NT2/D1 (cell line): ENCODE data around the gene WNT3A.

Experiments
- DNase-seq: peaks from one replicate; pipeline ENCODE4 v3.0.0-alpha.2; 2011; ENCODE audit warnings: low read depth, low spot score
- H3K27me3 ChIP-seq: 2 replicates; pipeline ENCODE4 v1.6.0; 2011; ENCODE audit warnings: mild to moderate bottlenecking; ENCODE audit not compliant: insufficient read length, insufficient read depth
- H3K36me3 ChIP-seq: 2 replicates; pipeline ENCODE4 v1.6.1; 2011; ENCODE audit warnings: mild to moderate bottlenecking, low read length, mixed read lengths; ENCODE audit not compliant: insufficient read depth, insufficient read length
- H3K4me1 ChIP-seq: 2 replicates; pipeline ENCODE4 v1.5.1; 2011; ENCODE audit not compliant: insufficient read depth, insufficient read length
- H3K4me3 ChIP-seq: 2 replicates; pipeline ENCODE4 v1.5.1; 2011; ENCODE audit warnings: low read depth; ENCODE audit not compliant: insufficient read length
- H3K9ac ChIP-seq: 2 replicates; pipeline ENCODE4 v1.6.0; 2011; ENCODE audit warnings: low read depth; ENCODE audit not compliant: insufficient read length
- H3K9me3 ChIP-seq: 2 replicates; pipeline ENCODE4 v1.5.1; 2011; ENCODE audit warnings: mild to moderate bottlenecking, low read length; ENCODE audit not compliant: insufficient read depth
- SUZ12 ChIP-seq: IDR thresholded peaks from 2 replicates; pipeline ENCODE4 v1.6.1; 2011; ENCODE audit not compliant: insufficient read length, insufficient read depth; ENCODE audit errors: extremely low read depth
- YY1 ChIP-seq: IDR thresholded peaks from 2 replicates; pipeline ENCODE4 v1.6.1; 2011; ENCODE audit not compliant: insufficient read length, insufficient read depth
- ZNF274 ChIP-seq: IDR thresholded peaks from 2 replicates; pipeline ENCODE4 v1.6.1; 2011; ENCODE audit warnings: mild to moderate bottlenecking, low read depth, low read length

Gene WNT3A

GRCh38 chr1:228070173-228070572, 63.4 kb downstream of the WNT3A start:
- no peaks in the 10 kb centered on the region for H3K9me3 ChIP-seq
- no peak overlapping the region for H3K9ac ChIP-seq
- no peak overlapping the region for H3K4me3 ChIP-seq
- H3K36me3 ChIP-seq: no peaks in the 10 kb centered on the region
- peaks cover 23% of the 10 kb centered on the region for H3K4me1 ChIP-seq
- no peak for DNase-seq
- no peak for TF ChIP-seq ZNF274
- TF ChIP-seq YY1: no peak
- TF ChIP-seq SUZ12: no peak
- peaks cover 70% of the 10 kb centered on the region for H3K27me3 ChIP-seq

- H3K9ac ChIP-seq: no peak overlapping the region
- H3K36me3 ChIP-seq: no peaks in the 10 kb centered on the region
- TF ChIP-seq SUZ12: no peak
- no peaks in the 10 kb centered on the region for H3K9me3 ChIP-seq
- H3K4me3 ChIP-seq: no peak overlapping the region
- peaks cover 24% of the 10 kb centered on the region for H3K4me1 ChIP-seq
- DNase-seq: no peak
- peaks cover 66% of the 10 kb centered on the region for H3K27me3 ChIP-seq
Measured at GRCh38 chr1:228070851-228071250, 64.1 kb downstream of the WNT3A start.

- no peak for DNase-seq
- no peaks in the 10 kb centered on the region for H3K36me3 ChIP-seq
- no peak for TF ChIP-seq YY1
- TF ChIP-seq SUZ12: no peak
- TF ChIP-seq ZNF274: no peak
- H3K4me3 ChIP-seq: no peak overlapping the region
- H3K9ac ChIP-seq: no peak overlapping the region
- H3K4me1 ChIP-seq: peaks cover 16% of the 10 kb centered on the region
- H3K27me3 ChIP-seq: peaks cover 57% of the 10 kb centered on the region
- H3K9me3 ChIP-seq: no peaks in the 10 kb centered on the region
Measured at GRCh38 chr1:228071839-228072657, 65.2 kb downstream of the WNT3A start.

GRCh38 chr1:228072658-228073043, 65.9 kb downstream of the WNT3A start:
- Histone ChIP-seq H3K9me3 (no peaks in the 10 kb centered on the region), H3K36me3 (no peaks in the 10 kb centered on the region), H3K4me1 (peaks cover 16% of the 10 kb centered on the region), H3K9ac (no peak overlapping the region), H3K4me3 (no peak overlapping the region), H3K27me3 (peaks cover 51% of the 10 kb centered on the region)
- TF ChIP-seq YY1 (no peak), ZNF274 (no peak), SUZ12 (no peak)
- no peak for DNase-seq

GRCh38 chr1:228073061-228073856, 66.5 kb downstream of the WNT3A start:
- H3K27me3 ChIP-seq: peaks cover 45% of the 10 kb centered on the region

GRCh38 chr1:228073857-228074545, 67.2 kb downstream of the WNT3A start:
- Histone ChIP-seq H3K4me1 (peaks cover 20% of the 10 kb centered on the region), H3K9me3 (no peaks in the 10 kb centered on the region), H3K36me3 (no peaks in the 10 kb centered on the region), H3K9ac (peak overlapping the region; percentile 3), H3K4me3 (no peak overlapping the region), H3K27me3 (peaks cover 38% of the 10 kb centered on the region)
- no peak for TF ChIP-seq ZNF274
- TF ChIP-seq YY1: no peak
- no peak for TF ChIP-seq SUZ12
- no peak for DNase-seq

More at GRCh38 chr1:228073061-228073856, 66.5 kb downstream of the WNT3A start:
- Histone ChIP-seq H3K4me1 (peaks cover 16% of the 10 kb centered on the region), H3K9me3 (no peaks in the 10 kb centered on the region), H3K9ac (no peak overlapping the region), H3K4me3 (no peak overlapping the region), H3K36me3 (no peaks in the 10 kb centered on the region)
- DNase-seq: no peak
- TF ChIP-seq ZNF274 (no peak), SUZ12 (no peak), YY1 (no peak)
